Gastroesophageal sphincter (tissue), 4 donors: ENCODE measurements around the gene ZSCAN21. TPM values are rescaled to one million over a fixed set of nuclear protein-coding genes. Genes with fewer than 3 reads are reported as not detected.

Experiments used
- ATAC-seq: fragments of 150-250 bp; one replicate; pipeline ENCODE4 v1.9.1; 2016; ENCODE audit warnings: mild to moderate bottlenecking, moderate library complexity
- H3K27ac ChIP-seq, 4 donors: fragments of 200-600 bp; sonication (generic) in 3 of 4; 1 replicate in 3 of 4; 2 replicates in 1 of 4; pipeline ENCODE4 v1.5.1; 2016 to 2019
- H3K27me3 ChIP-seq: fragments of 200-600 bp; sonication (generic); one replicate; pipeline ENCODE4 v1.5.1; 2019
- H3K36me3 ChIP-seq, 2 donors: fragments of 200-600 bp; sonication (generic); one replicate each; pipeline ENCODE4 v1.5.1; 2019; ENCODE audit warnings: control low read depth in 1 of 2
- H3K4me1 ChIP-seq, 3 donors: fragments of 200-600 bp; sonication (generic); 1 replicate in 2 of 3; 2 replicates in 1 of 3; pipeline ENCODE4 v1.5.1; 2016 to 2019; ENCODE audit warnings: control low read depth in 2 of 3
- H3K4me3 ChIP-seq, 2 donors: fragments of 200-600 bp; sonication (generic); one replicate each; pipeline ENCODE4 v1.5.1; 2019; ENCODE audit warnings: mild to moderate bottlenecking in 1 of 2, moderate library complexity in 1 of 2
- H3K9me3 ChIP-seq, 3 donors: fragments of 200-600 bp; sonication (generic); one replicate each; pipeline ENCODE4 v1.5.1; 2017 to 2019; ENCODE audit warnings: control low read depth in 2 of 3
- CTCF ChIP-seq, 4 experiments: fragments of 200-600 bp in 2 of 4; fragments of 450-650 bp in 2 of 4; sonication (generic) in 1 of 4; IDR thresholded peaks; one replicate each; pipeline ENCODE4 v1.5.1; 2017 to 2019; ENCODE audit warnings: antibody characterized with exemption in 4 of 4, mild to moderate bottlenecking in 2 of 4, moderate library complexity in 2 of 4
- EP300 ChIP-seq: sonication (generic); formaldehyde crosslinking; IDR thresholded peaks from one replicate; pipeline ENCODE4 v1.6.1; 2017; ENCODE audit warnings: antibody characterized with exemption, mild to moderate bottlenecking
- POLR2A ChIP-seq, 2 donors: fragments of 450-650 bp; IDR thresholded peaks; one replicate each; pipeline ENCODE4 v1.6.1; 2017; ENCODE audit warnings: antibody characterized with exemption in 2 of 2, mild to moderate bottlenecking in 2 of 2, moderate library complexity in 1 of 2
- POLR2AphosphoS5 ChIP-seq: sonication (generic); formaldehyde crosslinking; IDR thresholded peaks from one replicate; pipeline ENCODE4 v1.6.1; 2017; ENCODE audit warnings: antibody characterized with exemption
- WGBS, 2 donors: methylation state at CpG; one replicate each; pipeline ENCODE4 v1.1.5; 2018; ENCODE audit warnings: low coverage in 1 of 2; 5-methylcytosine and 5-hydroxymethylcytosine counted together
- total RNA-seq, 4 donors: library from RNA; depleted of rRNA; stranded (reverse); fragments of >200 nt; gene quantifications; one replicate each; pipeline ENCODE4 v1.1.0, GENCODE V29; 2016

Gene ZSCAN21
- total RNA-seq, 4 donors from 2014 or later: 14.0 to 21.9 (median 20.9) TPM

GRCh38 chr7:100057006-100057405 is 7.4 kb downstream of the ZSCAN21 start:
- H3K36me3 ChIP-seq: peaks cover 0 to 70% of the 10 kb centered on the region in 2 donors

GRCh38 chr7:100059251-100059739 is 9.7 kb downstream of the ZSCAN21 start:
- 80 to 93% methylated on average over 4 to 5 of the region's 5 CpGs for WGBS, 2 donors
- ATAC-seq: no peak
- H3K9me3 ChIP-seq: no peaks in the 10 kb centered on the region
- TF ChIP-seq POLR2A (IDR thresholded peaks at IDR 0.05) (no peak), EP300 (no peak), POLR2AphosphoS5 (no peak), CTCF (IDR thresholded peaks at IDR 0.05) (no peak)
- no peaks in the 10 kb centered on the region for H3K4me1 ChIP-seq
- peaks cover 0 to 84% of the 10 kb centered on the region in 2 donors for H3K36me3 ChIP-seq
- H3K4me3 ChIP-seq: no peak overlapping the region
- H3K27ac ChIP-seq: no peak overlapping the region
- H3K27me3 ChIP-seq: no peaks in the 10 kb centered on the region

More at GRCh38 chr7:100057006-100057405, 7.4 kb downstream of the ZSCAN21 start:
- ATAC-seq: no peak
- no peak overlapping the region for H3K27ac ChIP-seq
- no peaks in the 10 kb centered on the region for H3K27me3 ChIP-seq
- no peaks in the 10 kb centered on the region for H3K9me3 ChIP-seq
- TF ChIP-seq POLR2A (IDR thresholded peaks at IDR 0.05): no peak
- no peak for TF ChIP-seq CTCF (IDR thresholded peaks at IDR 0.05)
- TF ChIP-seq EP300: no peak
- TF ChIP-seq POLR2AphosphoS5: no peak
- H3K4me1 ChIP-seq: peaks cover 0 to 20% (median 0%) of the 10 kb centered on the region in 3 donors
- H3K4me3 ChIP-seq: no peak overlapping the region
- WGBS, 2 donors: 87 to 94% methylated on average over 3 to 5 of the region's 10 CpGs

- H3K36me3 ChIP-seq: peaks cover 0 to 86% of the 10 kb centered on the region in 2 donors
Measured at GRCh38 chr7:100061518-100062193, 12.1 kb downstream of the ZSCAN21 start.

GRCh38 chr7:100063376-100063775 is 13.8 kb downstream of the ZSCAN21 start:
- Histone ChIP-seq H3K4me3 (no peak overlapping the region), H3K27ac (no peak overlapping the region), H3K36me3 (peaks cover 0 to 84% of the 10 kb centered on the region in 2 donors), H3K9me3 (no peaks in the 10 kb centered on the region), H3K4me1 (peaks cover 0 to 19% (median 0%) of the 10 kb centered on the region in 3 donors), H3K27me3 (no peaks in the 10 kb centered on the region)
- 72 to 92% methylated on average over 3 of the region's 4 CpGs for WGBS, 2 donors
- TF ChIP-seq POLR2A (IDR thresholded peaks at IDR 0.05) (no peak), CTCF (IDR thresholded peaks at IDR 0.05) (no peak), EP300 (no peak), POLR2AphosphoS5 (no peak)
- no peak for ATAC-seq

More at GRCh38 chr7:100061518-100062193, 12.1 kb downstream of the ZSCAN21 start:
- no peaks in the 10 kb centered on the region for H3K9me3 ChIP-seq
- no peaks in the 10 kb centered on the region for H3K27me3 ChIP-seq
- 87 to 93% methylated on average over 7 to 11 of the region's 11 CpGs for WGBS, 2 donors
- no peak overlapping the region for H3K27ac ChIP-seq
- H3K4me1 ChIP-seq: peaks cover 0 to 19% (median 0%) of the 10 kb centered on the region in 3 donors
- H3K4me3 ChIP-seq: no peak overlapping the region
- TF ChIP-seq EP300 (no peak), POLR2AphosphoS5 (no peak), POLR2A (IDR thresholded peaks at IDR 0.05) (no peak), CTCF (IDR thresholded peaks at IDR 0.05) (no peak)
- ATAC-seq: no peak

- Histone ChIP-seq H3K27me3 (no peaks in the 10 kb centered on the region), H3K36me3 (peaks cover 0 to 84% of the 10 kb centered on the region in 2 donors), H3K4me1 (peaks cover 0 to 19% (median 0%) of the 10 kb centered on the region in 3 donors), H3K9me3 (no peaks in the 10 kb centered on the region), H3K4me3 (no peak overlapping the region), H3K27ac (no peak overlapping the region)
- 77 to 82% methylated on average over 7 to 9 of the region's 9 CpGs for WGBS, 2 donors
- ATAC-seq: no peak
- no peak for TF ChIP-seq POLR2AphosphoS5
- TF ChIP-seq EP300: no peak
- TF ChIP-seq POLR2A (IDR thresholded peaks at IDR 0.05): no peak
- TF ChIP-seq CTCF (IDR thresholded peaks at IDR 0.05): no peak
Measured at GRCh38 chr7:100064162-100064561, 14.6 kb downstream of the ZSCAN21 start.
